WTC11 (cell line): ENCODE results near the gene SLC5A3.

ENCODE experiments used
- IRF2 ChIP-seq: sonication (generic); formaldehyde crosslinking; IDR thresholded peaks from 2 replicates; pipeline ENCODE4 v1.8.0; 2022; ENCODE audit warnings: low read depth, missing genetic modification reagents, borderline replicate concordance
- PREB ChIP-seq: sonication (generic); formaldehyde crosslinking; IDR thresholded peaks from 2 replicates; pipeline ENCODE4 v1.8.1; 2022; ENCODE audit warnings: mild to moderate bottlenecking, missing genetic modification reagents, moderate library complexity, borderline replicate concordance
- SP1 ChIP-seq: sonication (generic); formaldehyde crosslinking; conservative IDR thresholded peaks from 2 replicates; pipeline ENCODE4 v1.8.1; 2022; ENCODE audit warnings: missing genetic modification reagents
- ZNF138 ChIP-seq: sonication (generic); formaldehyde crosslinking; conservative IDR thresholded peaks from 2 replicates; pipeline ENCODE4 v1.8.1; 2022; ENCODE audit warnings: mild to moderate bottlenecking, moderate library complexity, missing genetic modification reagents
- TF ChIP-seq, protein P1 (sequence below): sonication (generic); formaldehyde crosslinking; IDR thresholded peaks from 2 replicates; pipeline ENCODE4 v1.8.0; 2022; ENCODE audit warnings: mild to moderate bottlenecking, missing genetic modification reagents
- TF ChIP-seq, protein P2 (sequence below): fragments of 200-600 bp; IDR thresholded peaks from 2 replicates; pipeline ENCODE4 v1.8.0; 2022; ENCODE audit warnings: antibody characterized with exemption
- TF ChIP-seq, protein P3 (sequence below): sonication (generic); formaldehyde crosslinking; IDR thresholded peaks from 2 replicates; pipeline ENCODE4 v1.8.0; 2022; ENCODE audit warnings: mild to moderate bottlenecking, missing genetic modification reagents

GRCh38 chr21:34097442-34097841 is 24.1 kb downstream of the SLC5A3 start:
- TF ChIP-seq, protein P1, sequence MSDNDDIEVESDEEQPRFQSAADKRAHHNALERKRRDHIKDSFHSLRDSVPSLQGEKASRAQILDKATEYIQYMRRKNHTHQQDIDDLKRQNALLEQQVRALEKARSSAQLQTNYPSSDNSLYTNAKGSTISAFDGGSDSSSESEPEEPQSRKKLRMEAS (CRISPR knock-in tag) = no peak
- TF ChIP-seq, protein P2, sequence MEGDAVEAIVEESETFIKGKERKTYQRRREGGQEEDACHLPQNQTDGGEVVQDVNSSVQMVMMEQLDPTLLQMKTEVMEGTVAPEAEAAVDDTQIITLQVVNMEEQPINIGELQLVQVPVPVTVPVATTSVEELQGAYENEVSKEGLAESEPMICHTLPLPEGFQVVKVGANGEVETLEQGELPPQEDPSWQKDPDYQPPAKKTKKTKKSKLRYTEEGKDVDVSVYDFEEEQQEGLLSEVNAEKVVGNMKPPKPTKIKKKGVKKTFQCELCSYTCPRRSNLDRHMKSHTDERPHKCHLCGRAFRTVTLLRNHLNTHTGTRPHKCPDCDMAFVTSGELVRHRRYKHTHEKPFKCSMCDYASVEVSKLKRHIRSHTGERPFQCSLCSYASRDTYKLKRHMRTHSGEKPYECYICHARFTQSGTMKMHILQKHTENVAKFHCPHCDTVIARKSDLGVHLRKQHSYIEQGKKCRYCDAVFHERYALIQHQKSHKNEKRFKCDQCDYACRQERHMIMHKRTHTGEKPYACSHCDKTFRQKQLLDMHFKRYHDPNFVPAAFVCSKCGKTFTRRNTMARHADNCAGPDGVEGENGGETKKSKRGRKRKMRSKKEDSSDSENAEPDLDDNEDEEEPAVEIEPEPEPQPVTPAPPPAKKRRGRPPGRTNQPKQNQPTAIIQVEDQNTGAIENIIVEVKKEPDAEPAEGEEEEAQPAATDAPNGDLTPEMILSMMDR = no peak
- TF ChIP-seq, protein P3, sequence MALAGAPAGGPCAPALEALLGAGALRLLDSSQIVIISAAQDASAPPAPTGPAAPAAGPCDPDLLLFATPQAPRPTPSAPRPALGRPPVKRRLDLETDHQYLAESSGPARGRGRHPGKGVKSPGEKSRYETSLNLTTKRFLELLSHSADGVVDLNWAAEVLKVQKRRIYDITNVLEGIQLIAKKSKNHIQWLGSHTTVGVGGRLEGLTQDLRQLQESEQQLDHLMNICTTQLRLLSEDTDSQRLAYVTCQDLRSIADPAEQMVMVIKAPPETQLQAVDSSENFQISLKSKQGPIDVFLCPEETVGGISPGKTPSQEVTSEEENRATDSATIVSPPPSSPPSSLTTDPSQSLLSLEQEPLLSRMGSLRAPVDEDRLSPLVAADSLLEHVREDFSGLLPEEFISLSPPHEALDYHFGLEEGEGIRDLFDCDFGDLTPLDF = no peak
- TF ChIP-seq PREB (no peak), SP1 (CRISPR knock-in tag) (no peak), ZNF138 (CRISPR knock-in tag) (no peak), IRF2 (CRISPR knock-in tag) (no peak)
